ENCODE data around the gene SRRD.

Gene SRRD

DNA sequence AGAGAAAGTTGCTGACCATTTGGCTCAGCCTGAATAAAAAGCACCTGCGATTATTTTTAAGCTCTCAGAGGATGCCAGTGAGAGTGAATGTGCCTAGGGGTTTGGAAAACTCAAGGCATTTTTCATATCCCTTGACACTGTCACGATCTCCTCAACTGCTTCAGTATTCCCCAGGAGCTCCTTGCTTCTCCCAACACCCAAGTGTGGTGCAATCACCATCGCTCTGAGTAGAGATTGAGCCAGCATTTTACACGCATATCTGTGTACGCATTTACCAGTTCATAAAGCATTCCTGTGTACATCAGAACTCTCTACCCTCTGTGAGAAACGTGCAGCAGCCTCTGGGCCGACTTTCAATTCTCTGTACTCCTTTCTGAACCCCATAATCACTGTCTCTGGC is 1.3 kb downstream of the SRRD start:
- no peaks in the 10 kb centered on the region for H4K20me1 ChIP-seq (ENCODE audit: low read depth, low read length)
- H3K4me2 ChIP-seq (ENCODE audit: low read depth, low read length, poor library complexity, severe bottlenecking) = peak overlapping the region; percentile 98
- TF ChIP-seq, protein P1, sequence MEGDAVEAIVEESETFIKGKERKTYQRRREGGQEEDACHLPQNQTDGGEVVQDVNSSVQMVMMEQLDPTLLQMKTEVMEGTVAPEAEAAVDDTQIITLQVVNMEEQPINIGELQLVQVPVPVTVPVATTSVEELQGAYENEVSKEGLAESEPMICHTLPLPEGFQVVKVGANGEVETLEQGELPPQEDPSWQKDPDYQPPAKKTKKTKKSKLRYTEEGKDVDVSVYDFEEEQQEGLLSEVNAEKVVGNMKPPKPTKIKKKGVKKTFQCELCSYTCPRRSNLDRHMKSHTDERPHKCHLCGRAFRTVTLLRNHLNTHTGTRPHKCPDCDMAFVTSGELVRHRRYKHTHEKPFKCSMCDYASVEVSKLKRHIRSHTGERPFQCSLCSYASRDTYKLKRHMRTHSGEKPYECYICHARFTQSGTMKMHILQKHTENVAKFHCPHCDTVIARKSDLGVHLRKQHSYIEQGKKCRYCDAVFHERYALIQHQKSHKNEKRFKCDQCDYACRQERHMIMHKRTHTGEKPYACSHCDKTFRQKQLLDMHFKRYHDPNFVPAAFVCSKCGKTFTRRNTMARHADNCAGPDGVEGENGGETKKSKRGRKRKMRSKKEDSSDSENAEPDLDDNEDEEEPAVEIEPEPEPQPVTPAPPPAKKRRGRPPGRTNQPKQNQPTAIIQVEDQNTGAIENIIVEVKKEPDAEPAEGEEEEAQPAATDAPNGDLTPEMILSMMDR (IDR thresholded peaks at IDR 0.05; ENCODE audit: insufficient read depth, low read length, poor library complexity, severe bottlenecking) = no peak
- no peak for TF ChIP-seq EZH2phosphoT487 (conservative IDR thresholded peaks at IDR 0.05; ENCODE audit: low read length)
- no peaks in the 10 kb centered on the region for H3K9me3 ChIP-seq (ENCODE audit: insufficient read depth, low read length)
- no peak overlapping the region for H2AFZ ChIP-seq (ENCODE audit: low read depth, low read length, severe bottlenecking)
- no peaks in the 10 kb centered on the region for H3K27me3 ChIP-seq (ENCODE audit: low read length)
- no peak overlapping the region for H3K27ac ChIP-seq (ENCODE audit: low read depth, low read length)
- H3K36me3 ChIP-seq (ENCODE audit: low read length) = no peaks in the 10 kb centered on the region
- H3F3A ChIP-seq (ENCODE audit: insufficient read depth) = peaks cover 20% of the 10 kb centered on the region
- no peaks in the 10 kb centered on the region for H3K9me2 ChIP-seq (replicated peaks; ENCODE audit: insufficient read depth, low read length)
- H3K79me2 ChIP-seq (ENCODE audit: insufficient read depth, low read length) = peaks cover 44% of the 10 kb centered on the region
- peak overlapping the region; percentile 82 for H3K4me3 ChIP-seq (ENCODE audit: insufficient read depth, low read length, poor library complexity, severe bottlenecking)
- H3K9ac ChIP-seq (ENCODE audit: low read length) = peak overlapping the region; percentile 83

DNA sequence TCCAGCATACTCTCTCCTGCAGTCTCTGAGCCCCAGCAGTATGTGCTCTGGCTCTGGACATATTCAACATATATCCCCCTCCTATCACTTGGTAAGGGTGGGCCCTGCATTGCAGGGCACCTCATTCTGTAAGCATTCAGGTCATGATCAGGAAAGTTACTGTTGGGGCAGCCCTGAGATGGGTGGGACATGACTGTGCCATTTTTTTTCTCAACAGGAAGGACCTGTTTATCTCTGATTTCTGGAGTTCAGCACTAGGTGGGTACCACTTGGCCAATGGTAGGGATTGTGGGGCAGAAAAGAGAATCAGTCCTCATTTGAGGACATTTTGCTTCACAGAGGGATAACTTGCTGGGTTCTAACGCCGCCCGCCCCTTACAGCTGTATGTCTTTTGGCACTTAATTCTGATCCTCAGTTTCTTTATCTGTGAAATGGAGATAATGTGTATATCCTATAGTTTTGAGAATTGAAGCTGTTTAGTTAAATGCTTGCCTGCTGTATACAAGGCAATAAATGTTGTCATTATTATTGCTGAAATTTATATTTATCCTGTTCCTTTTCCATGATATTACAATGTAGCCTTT is 2.2 kb downstream of the SRRD start:
- Histone ChIP-seq H3K9me3 (ENCODE audit: insufficient read depth, low read length) (no peaks in the 10 kb centered on the region), H3K79me2 (ENCODE audit: insufficient read depth, low read length) (peaks cover 37% of the 10 kb centered on the region), H3K9me2 (replicated peaks; ENCODE audit: insufficient read depth, low read length) (no peaks in the 10 kb centered on the region), H3F3A (ENCODE audit: insufficient read depth) (peaks cover 18% of the 10 kb centered on the region), H2AFZ (ENCODE audit: low read depth, low read length, severe bottlenecking) (no peak overlapping the region), H3K27ac (ENCODE audit: low read depth, low read length) (no peak overlapping the region), H3K36me3 (ENCODE audit: low read length) (peaks cover 5% of the 10 kb centered on the region; the same call in 1 of the 2 replicates), H3K9ac (ENCODE audit: low read length) (no peak overlapping the region), H3K27me3 (ENCODE audit: low read length) (no peaks in the 10 kb centered on the region), H4K20me1 (ENCODE audit: low read depth, low read length) (no peaks in the 10 kb centered on the region), H3K4me3 (ENCODE audit: insufficient read depth, low read length, poor library complexity, severe bottlenecking) (no peak overlapping the region), H3K4me2 (ENCODE audit: low read depth, low read length, poor library complexity, severe bottlenecking) (peak overlapping the region; percentile 98)
- no peak for TF ChIP-seq EZH2phosphoT487 (conservative IDR thresholded peaks at IDR 0.05; ENCODE audit: low read length)
- TF ChIP-seq, protein P1 (IDR thresholded peaks at IDR 0.05; ENCODE audit: insufficient read depth, low read length, poor library complexity, severe bottlenecking) = no peak

DNA sequence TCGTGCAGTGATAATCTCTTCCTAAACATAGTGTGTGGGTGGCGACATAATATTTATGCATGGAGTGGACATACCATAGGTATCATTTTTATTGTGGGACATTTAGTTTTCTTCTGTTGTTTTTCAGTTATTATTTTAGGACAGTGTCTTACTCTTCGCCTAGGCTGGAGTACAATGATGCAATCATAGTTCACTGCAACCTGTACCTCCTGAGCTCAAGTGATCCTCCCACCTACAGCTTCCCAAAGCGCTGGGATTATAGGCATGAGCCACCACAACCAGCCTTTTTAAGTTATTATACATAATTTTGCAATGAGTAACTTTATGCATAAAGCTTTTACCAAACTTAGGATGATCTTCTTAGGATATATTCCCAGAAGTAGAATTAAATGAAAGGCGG is 2.7 kb downstream of the SRRD start:
- Histone ChIP-seq H3K27ac (ENCODE audit: low read depth, low read length) (no peak overlapping the region), H3K9ac (ENCODE audit: low read length) (no peak overlapping the region), H3K79me2 (ENCODE audit: insufficient read depth, low read length) (peaks cover 37% of the 10 kb centered on the region), H3F3A (ENCODE audit: insufficient read depth) (peaks cover 13% of the 10 kb centered on the region), H3K9me3 (ENCODE audit: insufficient read depth, low read length) (no peaks in the 10 kb centered on the region), H3K9me2 (replicated peaks; ENCODE audit: insufficient read depth, low read length) (no peaks in the 10 kb centered on the region), H3K36me3 (ENCODE audit: low read length) (peaks cover 10% of the 10 kb centered on the region; the same call in 1 of the 2 replicates), H3K4me2 (ENCODE audit: low read depth, low read length, poor library complexity, severe bottlenecking) (no peak overlapping the region), H4K20me1 (ENCODE audit: low read depth, low read length) (no peaks in the 10 kb centered on the region), H3K27me3 (ENCODE audit: low read length) (no peaks in the 10 kb centered on the region), H2AFZ (ENCODE audit: low read depth, low read length, severe bottlenecking) (no peak overlapping the region), H3K4me3 (ENCODE audit: insufficient read depth, low read length, poor library complexity, severe bottlenecking) (no peak overlapping the region)
- TF ChIP-seq, protein P1 (IDR thresholded peaks at IDR 0.05; ENCODE audit: insufficient read depth, low read length, poor library complexity, severe bottlenecking) = no peak
- no peak for TF ChIP-seq EZH2phosphoT487 (conservative IDR thresholded peaks at IDR 0.05; ENCODE audit: low read length)

Data from SU-DHL-6 (cell line).